Tibial artery (tissue), 4 donors: ENCODE results near the gene SLC15A4.

Source experiments
- DNase-seq, 2 donors: peaks; one replicate each; pipeline ENCODE4 v3.0.0-alpha.2; 2019
- H3K27ac ChIP-seq, 2 donors: fragments of 200-600 bp; sonication (generic) in 1 of 2; 1 replicate in 1 of 2; 2 replicates in 1 of 2; pipeline ENCODE4 v1.5.1; 2018 to 2019; ENCODE audit warnings: mild to moderate bottlenecking in 1 of 2
- H3K27me3 ChIP-seq, 2 donors: fragments of 200-600 bp; sonication (generic) in 1 of 2; one replicate each; pipeline versions ENCODE4 v1.5.1 to v1.6.0; 2016 to 2019
- H3K36me3 ChIP-seq, 3 donors: fragments of 200-600 bp; sonication (generic) in 2 of 3; one replicate each; pipeline ENCODE4 v1.5.1; 2016 to 2019; ENCODE audit warnings: mild to moderate bottlenecking in 2 of 3
- H3K4me1 ChIP-seq, 4 donors: fragments of 200-600 bp; sonication (generic) in 2 of 4; 1 replicate in 3 of 4; 2 replicates in 1 of 4; pipeline ENCODE4 v1.5.1; 2016 to 2019
- H3K4me3 ChIP-seq, 2 donors: fragments of 200-600 bp; sonication (generic) in 1 of 2; 1 replicate in 1 of 2; 2 replicates in 1 of 2; pipeline ENCODE4 v1.5.1; 2018 to 2019; ENCODE audit warnings: mild to moderate bottlenecking in 2 of 2
- H3K9me3 ChIP-seq, 3 donors: fragments of 200-600 bp; sonication (generic) in 1 of 3; one replicate each; pipeline ENCODE4 v1.5.1; 2016 to 2019
- CTCF ChIP-seq, 2 experiments: fragments of 200-600 bp in 1 of 2; fragments of 450-650 bp in 1 of 2; IDR thresholded peaks; one replicate each; pipeline ENCODE4 v1.5.1; 2017 to 2019; ENCODE audit warnings: antibody characterized with exemption in 2 of 2, mild to moderate bottlenecking in 1 of 2, moderate library complexity in 1 of 2
- intact Hi-C: fragments of 100-400 bp; cut with DNase I; formaldehyde crosslinking; loops from one replicate; pipeline ENCODE4 v1.15.0; 2023; ENCODE audit warnings: low total_unique reads

The SLC15A4 gene

GRCh38 chr12:128827724-128828123 is 4.0 kb upstream of the SLC15A4 start:
- H3K4me1 ChIP-seq: peaks cover 0 to 13% (median 10%) of the 10 kb centered on the region in 4 donors
- intact Hi-C loops: no loop called here
- TF ChIP-seq CTCF (IDR thresholded peaks at IDR 0.05): no peak
- H3K9me3 ChIP-seq: peaks cover 0 to 4% (median 0%) of the 10 kb centered on the region in 3 donors
- peaks cover 0 to 4% (median 0%) of the 10 kb centered on the region in 3 donors for H3K36me3 ChIP-seq
- H3K4me3 ChIP-seq: no peak overlapping the region
- DNase-seq: no peak
- no peaks in the 10 kb centered on the region for H3K27me3 ChIP-seq
- no peak overlapping the region for H3K27ac ChIP-seq

GRCh38 chr12:128825835-128826234 is 2.1 kb upstream of the SLC15A4 start:
- H3K27ac ChIP-seq: no peak overlapping the region
- H3K9me3 ChIP-seq: peaks cover 0 to 4% (median 0%) of the 10 kb centered on the region in 3 donors
- DNase-seq: no peak
- intact Hi-C loops: no loop called here
- no peak for TF ChIP-seq CTCF (IDR thresholded peaks at IDR 0.05)
- no peak overlapping the region for H3K4me3 ChIP-seq
- no peaks in the 10 kb centered on the region for H3K27me3 ChIP-seq
- peaks cover 0 to 4% (median under 1%) of the 10 kb centered on the region in 3 donors for H3K36me3 ChIP-seq
- peaks cover 0 to 27% (median 25%) of the 10 kb centered on the region in 4 donors for H3K4me1 ChIP-seq

GRCh38 chr12:128823216-128823915 is 392 bp downstream of the SLC15A4 start:
- intact Hi-C loops: no loop called here
- peak in 1 of 2 donors; percentile 43 for DNase-seq
- Histone ChIP-seq H3K27ac (peak overlapping the region; percentile 85 to 91), H3K27me3 (no peaks in the 10 kb centered on the region), H3K4me3 (peak overlapping the region; percentile 96 to 100), H3K4me1 (peaks cover 0 to 44% (median 35%) of the 10 kb centered on the region in 4 donors), H3K9me3 (peaks cover 0 to 4% (median 0%) of the 10 kb centered on the region in 3 donors), H3K36me3 (peaks cover 0 to 10% (median 4%) of the 10 kb centered on the region in 3 donors)
- TF ChIP-seq CTCF (IDR thresholded peaks at IDR 0.05): no peak

GRCh38 chr12:128820723-128821432 is 2.9 kb downstream of the SLC15A4 start:
- no peak for TF ChIP-seq CTCF (IDR thresholded peaks at IDR 0.05)
- Histone ChIP-seq H3K36me3 (peaks cover 0 to 10% (median 0%) of the 10 kb centered on the region in 3 donors), H3K4me3 (no peak overlapping the region), H3K27ac (no peak overlapping the region), H3K9me3 (no peaks in the 10 kb centered on the region), H3K4me1 (peaks cover 0 to 68% (median 53%) of the 10 kb centered on the region in 4 donors), H3K27me3 (no peaks in the 10 kb centered on the region)
- intact Hi-C loops: no loop called here
- peak in 1 of 2 donors; percentile 54 for DNase-seq

- Histone ChIP-seq H3K27me3 (no peaks in the 10 kb centered on the region), H3K36me3 (peaks cover 0 to 10% (median 0%) of the 10 kb centered on the region in 3 donors), H3K4me1 (peaks cover 0 to 72% (median 55%) of the 10 kb centered on the region in 4 donors), H3K9me3 (no peaks in the 10 kb centered on the region), H3K27ac (no peak overlapping the region), H3K4me3 (no peak overlapping the region)
- no peak for TF ChIP-seq CTCF (IDR thresholded peaks at IDR 0.05)
- intact Hi-C loops: no loop called here
- DNase-seq: no peak
Measured at GRCh38 chr12:128820253-128820652, 3.5 kb downstream of the SLC15A4 start.
